HCT116 (cell line): ENCODE results near the gene SKIC8. TPM values are rescaled to one million over a fixed set of nuclear protein-coding genes. Genes with fewer than 3 reads are reported as not detected.

Experiments used
- ATAC-seq: fragments of 200-7000 bp; cut with Tn5 transposase; 2 replicates; pipeline ENCODE4 v1.9.1; 2020; ENCODE audit warnings: mild to moderate bottlenecking, moderate library complexity
- BruUV-seq: library from RNA; stranded (reverse); fragments of 400-500 nt; replicated peaks from 2 replicates; lab custom pipeline; 2021; lab: Mats Ljungman, UMichigan
- CTCF ChIA-PET: fragments of 300-600 bp; sonication (Branson Sonifier 250); formaldehyde crosslinking; loops from one replicate; lab custom pipeline; 2021; ENCODE audit warnings: antibody characterized with exemption; lab: Charles Lee
- POLR2A ChIA-PET: fragments of 300-600, 350-600 bp; sonication (Branson Sonifier 250); formaldehyde crosslinking; loops from one replicate; lab custom pipeline; 2021; ENCODE audit warnings: antibody characterized with exemption; lab: Charles Lee
- RAD21 ChIA-PET, 2 experiments: fragments of 300-600 bp; sonication (Branson Sonifier 250); formaldehyde crosslinking; loops; one replicate each; lab custom pipeline; 2023; ENCODE audit warnings: low total read pairs in 2 of 2; ENCODE audit not compliant: uncharacterized antibody in 2 of 2, unreplicated experiment in 2 of 2, low non-redundant PET in 1 of 2; lab: Charles Lee
- DNase-seq: peaks from one replicate; pipeline ENCODE4 v3.0.0-alpha.2; 2010; ENCODE audit warnings: low read depth, low spot score
- H2AFZ ChIP-seq: fragments of 200-600 bp; shearing (Covaris generic), sonication (generic); 2 replicates; pipeline ENCODE4 v1.6.1; 2017; ENCODE audit warnings: low read depth, mixed run types, mixed read lengths, antibody characterized with exemption, low read length; ENCODE audit not compliant: poor library complexity, severe bottlenecking
- H3K27ac ChIP-seq: 2 replicates; pipeline ENCODE4 v1.5.1; 2012; ENCODE audit warnings: low read depth, low read length
- H3K27me3 ChIP-seq: fragments of 200-600 bp; sonication (generic); 2 replicates; pipeline ENCODE4 v1.6.1; 2016; ENCODE audit warnings: mixed run types, low read length, mixed read lengths; ENCODE audit not compliant: insufficient read depth
- H3K36me3 ChIP-seq, 2 experiments: fragments of 200-500 bp in 1 of 2; fragments of 200-600 bp in 1 of 2; sonication (Bioruptor generic) in 1 of 2; sonication (generic) in 1 of 2; 2 replicates each; pipeline versions ENCODE4 v1.5.1 to v1.6.1; 2014 to 2016; ENCODE audit warnings: low read length in 2 of 2, inconsistent platforms in 1 of 2, mixed read lengths in 1 of 2, mixed run types in 1 of 2; ENCODE audit not compliant: insufficient read depth in 2 of 2, control insufficient read depth in 1 of 2
- H3K4me1 ChIP-seq, 2 experiments: fragments of 200-600 bp in 1 of 2; sonication (generic) in 1 of 2; 2 replicates each; pipeline versions ENCODE4 v1.5.1 to v1.6.1; 2012 to 2017; ENCODE audit warnings: low read length in 2 of 2, inconsistent platforms in 1 of 2, mild to moderate bottlenecking in 1 of 2, mixed read lengths in 1 of 2, mixed run types in 1 of 2, moderate library complexity in 1 of 2; ENCODE audit not compliant: insufficient read depth in 2 of 2, control insufficient read depth in 1 of 2
- H3K4me2 ChIP-seq: fragments of 200-600 bp; sonication (generic); 2 replicates; pipeline ENCODE4 v1.6.1; 2017; ENCODE audit warnings: mixed run types, low read length, mixed read lengths
- H3K4me3 ChIP-seq, 2 experiments: fragments of 200-600 bp in 1 of 2; sonication (generic) in 1 of 2; replicated peaks in 1 of 2; 2 replicates each; pipeline ENCODE4 v1.5.1; 2011 to 2016; ENCODE audit warnings: low read length in 2 of 2, control low read depth in 1 of 2, low read depth in 1 of 2, mild to moderate bottlenecking in 1 of 2, mixed read lengths in 1 of 2, mixed run types in 1 of 2
- H3K79me2 ChIP-seq: fragments of 200-600 bp; sonication (generic); 2 replicates; pipeline ENCODE4 v1.6.1; 2017; ENCODE audit warnings: mild to moderate bottlenecking, mixed run types, low read length, moderate library complexity, mixed read lengths; ENCODE audit not compliant: insufficient read depth
- H3K9ac ChIP-seq: fragments of 200-600 bp; sonication (generic); 2 replicates; pipeline ENCODE4 v1.6.1; 2016; ENCODE audit warnings: low read length, mixed read lengths
- H3K9me2 ChIP-seq: fragments of 200-600 bp; sonication (generic), shearing (Covaris generic); 2 replicates; pipeline ENCODE4 v1.6.1; 2017; ENCODE audit warnings: mixed run types, mild to moderate bottlenecking, moderate library complexity; ENCODE audit not compliant: insufficient read depth
- H3K9me3 ChIP-seq, 2 experiments: fragments of 200-500 bp in 1 of 2; fragments of 200-600 bp in 1 of 2; sonication (Bioruptor generic) in 1 of 2; sonication (generic) in 1 of 2; 2 replicates each; pipeline ENCODE4 v1.6.1; 2014 to 2017; ENCODE audit warnings: low read length in 2 of 2, mixed read lengths in 2 of 2, inconsistent platforms in 1 of 2, low read depth in 1 of 2, mild to moderate bottlenecking in 1 of 2, mixed run types in 1 of 2, moderate library complexity in 1 of 2; ENCODE audit not compliant: control insufficient read depth in 1 of 2, insufficient read depth in 1 of 2
- H4K20me1 ChIP-seq: fragments of 200-600 bp; sonication (generic), shearing (Covaris generic); 2 replicates; pipeline ENCODE4 v1.6.1; 2017; ENCODE audit warnings: mixed run types, mild to moderate bottlenecking, moderate library complexity; ENCODE audit not compliant: insufficient read depth
- CEBPB ChIP-seq: IDR thresholded peaks from 2 replicates; pipeline ENCODE4 v1.6.1; 2012; ENCODE audit warnings: low read depth
- EZH2 ChIP-seq: fragments of 200-600 bp; sonication (generic); IDR thresholded peaks from 2 replicates; pipeline ENCODE4 v1.6.1; 2017; ENCODE audit warnings: antibody characterized with exemption, mixed run types
- JUND ChIP-seq: IDR thresholded peaks from 2 replicates; pipeline ENCODE4 v1.6.1; 2012
- POLR2A ChIP-seq: IDR thresholded peaks from 2 replicates; pipeline ENCODE4 v1.7.0; 2011; ENCODE audit warnings: borderline replicate concordance; ENCODE audit not compliant: insufficient read depth, insufficient read length; ENCODE audit errors: extremely low read depth
- POLR2AphosphoS5 ChIP-seq: IDR thresholded peaks from 2 replicates; pipeline ENCODE4 v1.6.1; 2011; ENCODE audit warnings: mild to moderate bottlenecking, low read depth, low read length, moderate library complexity
- RAD21 ChIP-seq: IDR thresholded peaks from 2 replicates; pipeline ENCODE4 v1.6.1; 2012; ENCODE audit warnings: low read depth, mild to moderate bottlenecking
- SP1 ChIP-seq: IDR thresholded peaks from 2 replicates; pipeline ENCODE4 v1.6.1; 2012; ENCODE audit warnings: low read depth
- ZFX ChIP-seq: fragments of 450-650 bp; IDR thresholded peaks from 2 replicates; pipeline ENCODE4 v1.6.1; 2017
- intact Hi-C: fragments of 100-400 bp; cut with micrococcal nuclease; formaldehyde crosslinking; loops from 2 replicates; pipeline ENCODE4 v1.10.0; 2022
- total RNA-seq: library from RNA; stranded (reverse); gene quantifications from one replicate; pipeline ENCODE4 v1.2.1, GENCODE V29; 2021; ENCODE audit not compliant: unreplicated experiment
- TF ChIP-seq, protein P1 (sequence below): IDR thresholded peaks from 2 replicates; pipeline ENCODE4 v1.6.1; 2012; ENCODE audit warnings: low read depth
- TF ChIP-seq, protein P2 (sequence below): IDR thresholded peaks from 2 replicates; pipeline ENCODE4 v1.6.1; 2012
- TF ChIP-seq, protein P3 (sequence below): IDR thresholded peaks from 2 replicates; pipeline ENCODE4 v1.6.1; 2012

The SKIC8 gene
- total RNA-seq, 1 experiment from 2014 or later, result 57.1 TPM

DNA sequence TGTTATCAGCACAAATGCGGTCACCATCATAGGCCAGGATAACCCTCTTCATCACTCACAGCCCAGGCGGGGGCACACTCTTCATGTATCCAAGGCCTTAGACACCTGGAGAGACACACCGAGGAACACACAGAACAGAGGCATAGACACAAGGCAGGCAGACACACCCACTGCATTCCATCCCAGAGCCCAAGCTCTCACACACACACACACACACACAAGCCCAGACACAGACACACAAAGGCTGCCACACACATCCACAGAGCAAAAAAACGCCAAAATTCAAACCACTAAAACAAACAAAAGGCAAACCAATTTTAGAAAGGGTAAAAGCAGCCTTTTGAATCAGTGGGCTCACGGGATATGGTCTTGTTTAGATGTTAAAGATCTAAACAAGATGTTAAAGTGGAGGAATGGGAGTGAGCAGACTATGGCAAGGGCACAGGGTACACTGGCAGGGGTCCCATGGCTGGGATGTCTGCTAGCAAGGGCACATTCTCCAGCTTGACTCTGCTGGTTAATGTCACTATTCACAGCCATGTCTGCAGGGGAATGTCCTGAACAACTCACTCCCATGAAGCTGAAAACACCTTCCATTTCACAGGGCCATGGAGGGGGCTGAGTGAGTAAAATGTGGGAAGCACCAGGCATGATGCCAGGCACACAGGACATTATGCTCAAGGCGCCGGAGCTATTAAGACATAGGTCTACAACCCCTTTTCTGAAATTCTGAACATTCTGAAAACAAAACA, 25.9 kb upstream of the SKIC8 start (continued):
- TF ChIP-seq, protein P1, sequence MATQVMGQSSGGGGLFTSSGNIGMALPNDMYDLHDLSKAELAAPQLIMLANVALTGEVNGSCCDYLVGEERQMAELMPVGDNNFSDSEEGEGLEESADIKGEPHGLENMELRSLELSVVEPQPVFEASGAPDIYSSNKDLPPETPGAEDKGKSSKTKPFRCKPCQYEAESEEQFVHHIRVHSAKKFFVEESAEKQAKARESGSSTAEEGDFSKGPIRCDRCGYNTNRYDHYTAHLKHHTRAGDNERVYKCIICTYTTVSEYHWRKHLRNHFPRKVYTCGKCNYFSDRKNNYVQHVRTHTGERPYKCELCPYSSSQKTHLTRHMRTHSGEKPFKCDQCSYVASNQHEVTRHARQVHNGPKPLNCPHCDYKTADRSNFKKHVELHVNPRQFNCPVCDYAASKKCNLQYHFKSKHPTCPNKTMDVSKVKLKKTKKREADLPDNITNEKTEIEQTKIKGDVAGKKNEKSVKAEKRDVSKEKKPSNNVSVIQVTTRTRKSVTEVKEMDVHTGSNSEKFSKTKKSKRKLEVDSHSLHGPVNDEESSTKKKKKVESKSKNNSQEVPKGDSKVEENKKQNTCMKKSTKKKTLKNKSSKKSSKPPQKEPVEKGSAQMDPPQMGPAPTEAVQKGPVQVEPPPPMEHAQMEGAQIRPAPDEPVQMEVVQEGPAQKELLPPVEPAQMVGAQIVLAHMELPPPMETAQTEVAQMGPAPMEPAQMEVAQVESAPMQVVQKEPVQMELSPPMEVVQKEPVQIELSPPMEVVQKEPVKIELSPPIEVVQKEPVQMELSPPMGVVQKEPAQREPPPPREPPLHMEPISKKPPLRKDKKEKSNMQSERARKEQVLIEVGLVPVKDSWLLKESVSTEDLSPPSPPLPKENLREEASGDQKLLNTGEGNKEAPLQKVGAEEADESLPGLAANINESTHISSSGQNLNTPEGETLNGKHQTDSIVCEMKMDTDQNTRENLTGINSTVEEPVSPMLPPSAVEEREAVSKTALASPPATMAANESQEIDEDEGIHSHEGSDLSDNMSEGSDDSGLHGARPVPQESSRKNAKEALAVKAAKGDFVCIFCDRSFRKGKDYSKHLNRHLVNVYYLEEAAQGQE, result no peak
- no peak for TF ChIP-seq SP1
- TF ChIP-seq, protein P2, sequence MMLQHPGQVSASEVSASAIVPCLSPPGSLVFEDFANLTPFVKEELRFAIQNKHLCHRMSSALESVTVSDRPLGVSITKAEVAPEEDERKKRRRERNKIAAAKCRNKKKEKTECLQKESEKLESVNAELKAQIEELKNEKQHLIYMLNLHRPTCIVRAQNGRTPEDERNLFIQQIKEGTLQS, result no peak
- no peak for TF ChIP-seq CEBPB

DNA sequence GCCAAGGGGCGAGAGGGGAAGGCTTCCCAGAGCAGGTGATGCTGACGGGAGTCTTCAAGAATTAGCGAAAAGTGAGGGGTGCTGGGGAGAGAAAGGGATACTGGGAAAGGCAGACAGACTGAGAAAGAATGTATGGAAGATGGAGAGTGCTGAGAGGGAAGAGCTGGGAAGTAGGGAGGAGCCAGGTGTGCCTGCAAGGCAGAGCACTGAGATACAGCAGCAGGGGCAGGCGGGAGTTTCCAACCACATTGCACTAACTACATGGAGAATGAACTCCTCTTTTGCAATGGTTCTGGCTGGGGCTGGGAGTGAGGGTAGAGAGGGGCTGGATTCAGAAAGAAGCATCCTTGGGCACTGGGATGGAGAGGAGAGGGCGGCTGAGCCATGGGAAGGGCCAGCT, 24.7 kb upstream of the SKIC8 start:
- ChIA-PET POLR2A (no interaction called here), RAD21 (no interaction called here), CTCF (no interaction called here)
- H3K9ac ChIP-seq, result no peak overlapping the region
- no peaks in the 10 kb centered on the region for H3K79me2 ChIP-seq
- no peak overlapping the region for H3K27ac ChIP-seq
- no peaks in the 10 kb centered on the region for H3K27me3 ChIP-seq
- H4K20me1 ChIP-seq, result no peaks in the 10 kb centered on the region
- intact Hi-C loops, result no loop called here
- H3K4me1 ChIP-seq, result no peaks in the 10 kb centered on the region
- H3K36me3 ChIP-seq, result no peaks in the 10 kb centered on the region
- TF ChIP-seq RAD21 (no peak), POLR2A (no peak), JUND (no peak), ZFX (no peak), POLR2AphosphoS5 (no peak), EZH2 (no peak)
- TF ChIP-seq, protein P3, sequence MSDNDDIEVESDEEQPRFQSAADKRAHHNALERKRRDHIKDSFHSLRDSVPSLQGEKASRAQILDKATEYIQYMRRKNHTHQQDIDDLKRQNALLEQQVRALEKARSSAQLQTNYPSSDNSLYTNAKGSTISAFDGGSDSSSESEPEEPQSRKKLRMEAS, result no peak
- H3K4me3 ChIP-seq, result no peak overlapping the region
- BruUV-seq, result no TSS peak
- H2AFZ ChIP-seq, result no peak overlapping the region
- H3K4me2 ChIP-seq, result no peak overlapping the region
- DNase-seq (no peak), ATAC-seq (no peak)
- H3K9me2 ChIP-seq, result no peaks in the 10 kb centered on the region
- no peaks in the 10 kb centered on the region for H3K9me3 ChIP-seq
